Heart right ventricle (tissue), 16 donors: ENCODE data around the gene MALSU1. TPM values are rescaled to one million over a fixed set of nuclear protein-coding genes. Genes with fewer than 3 reads are reported as not detected.
A peak's percentile ranks its signal among the peaks of the same experiment; 100 is the strongest.

Experiments used
- ATAC-seq, 8 donors: fragments of 200-7000 bp; cut with Tn5 transposase; one replicate each; pipeline ENCODE4 v1.9.1; 2020; ENCODE audit warnings: mild to moderate bottlenecking in 8 of 8, moderate library complexity in 8 of 8, moderate number of reproducible peaks in 1 of 8
- DNase-seq, 2 donors: peaks; one replicate each; pipeline ENCODE4 v3.0.0-alpha.2; 2020
- H3K27ac ChIP-seq, 10 donors: fragments of 200-600 bp; sonication (generic) in 2 of 10; one replicate each; pipeline versions ENCODE4 v1.5.0 to v1.8.0; 2020 to 2022; ENCODE audit warnings: mild to moderate bottlenecking in 3 of 10
- H3K27me3 ChIP-seq, 7 donors: fragments of 200-600 bp; one replicate each; pipeline ENCODE4 v1.8.0; 2021 to 2022; ENCODE audit warnings: mild to moderate bottlenecking in 2 of 7
- H3K36me3 ChIP-seq, 9 donors: fragments of 200-600 bp; sonication (generic) in 1 of 9; one replicate each; pipeline versions ENCODE4 v1.5.0 to v1.8.0; 2020 to 2022; ENCODE audit warnings: mild to moderate bottlenecking in 2 of 9
- H3K4me1 ChIP-seq, 9 donors: fragments of 200-600 bp; sonication (generic) in 1 of 9; one replicate each; pipeline versions ENCODE4 v1.5.0 to v1.8.0; 2020 to 2022; ENCODE audit warnings: mild to moderate bottlenecking in 4 of 9
- H3K4me3 ChIP-seq, 10 donors: fragments of 200-600 bp; sonication (generic) in 2 of 10; one replicate each; pipeline versions ENCODE4 v1.5.0 to v1.8.0; 2020 to 2022; ENCODE audit warnings: mild to moderate bottlenecking in 7 of 10, moderate library complexity in 2 of 10
- H3K9me3 ChIP-seq, 11 donors: fragments of 200-600 bp in 10 of 11; sonication (generic) in 2 of 11; one replicate each; pipeline versions ENCODE4 v1.5.0 to v1.8.0; 2013 to 2022; ENCODE audit warnings: mild to moderate bottlenecking in 2 of 11, control low read depth in 1 of 11, moderate library complexity in 1 of 11
- CTCF ChIP-seq, 9 donors: fragments of 200-600 bp; sonication (generic) in 2 of 9; IDR thresholded peaks; one replicate each; pipeline versions ENCODE4 v1.5.0 to v1.8.0; 2021 to 2022; ENCODE audit warnings: antibody characterized with exemption in 9 of 9, mild to moderate bottlenecking in 5 of 9, moderate library complexity in 1 of 9
- WGBS, 2 donors: extraction: QIAGEN DNeasy Blood & Tissue Kit; methylation state at CpG; one replicate each; pipeline ENCODE4 v1.1.7; 2013; ENCODE audit warnings: inconsistent platforms in 1 of 2; 5-methylcytosine and 5-hydroxymethylcytosine counted together
- intact Hi-C, 10 donors: fragments of 100-400 bp; cut with DNase I; formaldehyde crosslinking; loops; one replicate each; pipeline versions ENCODE4 v1.11.1 to v1.14.2; 2022
- polyA plus RNA-seq, 2 donors: library from polyadenylated mRNA; stranded (reverse); fragments of 200-250 nt; gene quantifications; one replicate each; pipeline ENCODE4 v1.2.3, GENCODE V29; 2013
- total RNA-seq, 10 donors: library from RNA; stranded (reverse); fragmentation: NEBNext Ultra II Directional in 3 of 10; extraction: Animal tissue kit (Norgen Biotek cat#: 25700) in 3 of 10; gene quantifications; one replicate each; pipeline versions ENCODE4 v1.2.1 to v1.2.4, GENCODE V29; 2021 to 2023
- donor health status: Arrhythmogenic right ventricular cardiomyopathy.
- donor health status: ischemic (EF 13 %, LVEDD 7.1; RV severe dilation, severe dysfunction).
- donor health status: healthy with polysubstance abuse.
- donor health status: DM: no; HTN: yes; CAD: no.
- donor health status: DM: no; HTN: no; CAD: no.
- donor health status: ischemic (EF 25% LVEDD 6.9; RV normal size, moderate dysfunction).
- donor health status: ischemic (EF 25% LVEDD 5.7; RV mildly dilated, moderate dysfunction).
- donor health status: healthy.
- donor health status: DM: yes; HTN: yes; CAD: no.
- donor health status: Ischemic cardiomyopathy.
- donor health status: ischemic (EF 35%, LVEDD 5.7; RV mildly dilated, moderate dysfunction).
- donor health status: nonischemic (EF 11% LVEDD 7.7; RV severe dilation, severe dysfunction).
- donor health status: DM: yes; HTN: yes; CAD: no.
- donor health status: PGD.
- donor health status: ischemic (EF 29% LVEDD 5.4; RV normal size, mild dysfunction).
- donor health status: nonischemic (EF 23%, LVEDD 6.1; RV moderate dilation, normal function).

Gene MALSU1
- total and polyA plus RNA-seq, 12 donors = 21.4 to 132 (median 99.3) TPM

GRCh38 chr7:23266918-23267317 is 32.2 kb upstream of the MALSU1 start:
- peaks cover 0 to 7% (median 0%) of the 10 kb centered on the region in 9 donors for H3K4me1 ChIP-seq
- H3K27ac ChIP-seq = no peak overlapping the region
- H3K4me3 ChIP-seq = no peak overlapping the region
- no peak for ATAC-seq
- no peaks in the 10 kb centered on the region for H3K27me3 ChIP-seq
- peaks cover 0 to 87% (median 9%) of the 10 kb centered on the region in 9 donors for H3K36me3 ChIP-seq
- TF ChIP-seq CTCF (IDR thresholded peaks at IDR 0.05) = no peak
- intact Hi-C loops = loop anchor here in 2 of 10 donors (10.0 kb wide), 2 partner anchors 82 to 162 kb away; partner anchors contain the start of genes KLHL7 (in 1 of the 2) and NUP42 (in 1 of the 2)
- no peaks in the 10 kb centered on the region for H3K9me3 ChIP-seq
- DNase-seq = no peak
- 86 to 92% methylated on average over 2 of the region's 2 CpGs for WGBS, 2 donors

- Histone ChIP-seq H3K27me3 (no peaks in the 10 kb centered on the region), H3K27ac (no peak overlapping the region), H3K36me3 (peaks cover 0 to 91% (median 9%) of the 10 kb centered on the region in 9 donors), H3K4me1 (peaks cover 0 to 7% (median 0%) of the 10 kb centered on the region in 9 donors), H3K4me3 (no peak overlapping the region), H3K9me3 (no peaks in the 10 kb centered on the region)
- TF ChIP-seq CTCF (IDR thresholded peaks at IDR 0.05) = no peak
- intact Hi-C loops = loop anchor here in 2 of 10 donors (10.0 kb wide), 2 partner anchors 83 to 163 kb away; partner anchors contain the start of genes KLHL7 (in 1 of the 2) and NUP42 (in 1 of the 2)
- 89 to 91% methylated on average over 2 of the region's 2 CpGs for WGBS, 2 donors
- ATAC-seq = no peak
- no peak for DNase-seq
These were observed 31.8 kb upstream of the MALSU1 start for GRCh38 chr7:23267357-23267756.

- Histone ChIP-seq H3K36me3 (peaks cover 0 to 89% (median 9%) of the 10 kb centered on the region in 9 donors), H3K27me3 (no peaks in the 10 kb centered on the region), H3K27ac (no peak overlapping the region), H3K4me3 (no peak overlapping the region), H3K9me3 (no peaks in the 10 kb centered on the region), H3K4me1 (peaks cover 0 to 13% (median 0%) of the 10 kb centered on the region in 9 donors)
- 94 to 98% methylated on average over 2 of the region's 2 CpGs for WGBS, 2 donors
- no peak for TF ChIP-seq CTCF (IDR thresholded peaks at IDR 0.05)
- intact Hi-C loops = loop anchor here in 2 of 10 donors (10.0 kb wide), 2 partner anchors 83 to 163 kb away; partner anchors contain the start of genes KLHL7 (in 1 of the 2) and NUP42 (in 1 of the 2)
- ATAC-seq (no peak), DNase-seq (no peak)
These were observed 31.0 kb upstream of the MALSU1 start for GRCh38 chr7:23268167-23268566.

GRCh38 chr7:23268746-23269145 is 30.4 kb upstream of the MALSU1 start:
- intact Hi-C loops = loop anchor here in 2 of 10 donors (10.0 kb wide), 2 partner anchors 84 to 164 kb away; partner anchors contain the start of genes KLHL7 (in 1 of the 2) and NUP42 (in 1 of the 2)
- WGBS, 2 donors = 51 to 70% methylated on average over 4 of the region's 4 CpGs
- Histone ChIP-seq H3K4me3 (no peak overlapping the region), H3K36me3 (peaks cover 0 to 89% (median 9%) of the 10 kb centered on the region in 9 donors), H3K9me3 (no peaks in the 10 kb centered on the region), H3K27ac (no peak overlapping the region), H3K4me1 (peaks cover 0 to 15% (median 0%) of the 10 kb centered on the region in 9 donors), H3K27me3 (no peaks in the 10 kb centered on the region)
- ATAC-seq (peak in 6 of 8 donors; percentile 25 to 81 (median 72)), DNase-seq (peak; percentile 25 to 27)
- no peak for TF ChIP-seq CTCF (IDR thresholded peaks at IDR 0.05)
